CD1c-positive myeloid dendritic cell (primary cell): Measurements from ENCODE around the gene TP53BP2.
"Not testable (repeated sequence)": the region's sequence is repeated elsewhere in the genome, so short reads cannot be mapped to it uniquely, and the experiment has no call there.

Source experiments
- DNase-seq: peaks from one replicate; pipeline ENCODE4 v3.0.0-alpha.2; 2016; ENCODE audit errors: extremely low spot score

TP53BP2 gene

DNA sequence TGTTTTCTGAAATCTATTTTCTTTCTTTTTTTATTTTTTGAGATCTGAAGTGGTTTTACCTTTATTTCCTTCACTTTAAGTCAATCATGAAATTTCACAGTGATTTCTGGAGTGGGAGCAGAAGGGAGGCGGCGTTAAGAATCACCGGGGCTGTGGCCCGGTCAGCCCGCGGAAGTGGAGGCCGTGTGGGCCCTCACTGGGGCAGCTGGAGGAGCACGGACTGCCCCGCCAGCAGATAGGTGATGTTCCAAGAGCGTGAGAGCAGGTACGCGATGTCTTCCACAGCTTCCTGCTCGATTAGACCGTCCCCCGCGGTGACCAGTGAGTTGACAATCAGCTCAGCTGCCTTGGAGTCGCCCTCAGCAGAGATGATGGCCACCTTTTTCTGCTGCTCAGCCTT lies 10.6 kb upstream of the TP53BP2 start:
- no peak for DNase-seq

DNA sequence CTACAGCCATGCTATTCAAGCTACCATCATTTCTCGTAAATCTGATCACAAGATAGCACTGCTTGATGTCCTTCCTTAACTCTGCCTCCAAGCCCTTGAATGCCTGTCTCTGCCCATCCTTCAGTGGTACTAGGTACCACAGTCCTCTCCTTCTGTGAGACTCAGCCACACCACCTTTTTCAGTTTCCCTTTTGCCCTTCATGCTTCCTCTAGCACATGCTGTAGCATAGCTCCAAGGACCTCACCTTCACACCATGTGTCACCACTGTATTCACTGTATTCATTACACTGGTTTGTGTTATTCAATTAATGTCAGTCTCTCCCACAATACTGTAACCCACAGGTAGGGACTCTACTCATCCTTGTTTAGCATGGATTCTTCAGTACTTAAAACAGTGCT lies 8.0 kb upstream of the TP53BP2 start:
- DNase-seq: no peak

DNA sequence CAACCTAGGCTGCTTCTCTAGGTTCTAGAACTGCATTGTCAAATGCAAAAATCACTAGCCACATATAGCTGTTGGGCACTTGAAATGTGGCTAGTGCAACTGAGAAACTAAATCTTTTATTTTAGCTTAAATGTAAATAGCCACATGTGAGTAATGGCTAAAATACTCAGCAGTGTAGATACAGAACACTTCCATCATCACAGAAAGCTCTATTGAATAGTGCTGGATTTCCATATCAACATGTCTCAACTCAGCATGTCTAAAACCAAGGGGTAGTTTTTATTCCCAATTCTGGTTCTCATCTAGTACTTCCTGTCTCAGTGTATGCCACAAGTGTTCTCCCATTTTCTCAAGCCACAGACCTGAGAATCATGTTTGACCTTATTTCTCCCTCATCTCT lies 7.5 kb upstream of the TP53BP2 start:
- no peak for DNase-seq

DNA sequence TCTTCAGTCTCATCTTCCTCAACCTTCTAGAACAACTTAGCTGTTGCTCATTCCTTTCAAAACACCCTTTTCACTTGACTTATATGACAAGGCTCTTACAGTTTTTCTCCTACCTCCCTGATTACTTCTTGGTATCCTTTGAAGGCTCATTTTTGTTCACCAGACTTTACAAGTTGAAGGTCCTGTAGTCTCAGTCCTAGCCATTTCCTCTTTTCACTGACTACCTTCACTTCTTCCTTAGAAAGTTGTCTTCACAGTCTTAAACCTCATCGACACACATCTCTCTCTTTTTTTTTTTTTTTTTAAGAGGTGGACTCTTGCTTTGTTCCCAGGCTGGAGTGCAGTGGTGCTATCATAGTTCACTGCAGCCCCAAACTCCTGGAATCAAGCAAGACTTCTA lies 6.6 kb upstream of the TP53BP2 start:
- no peak for DNase-seq

DNA sequence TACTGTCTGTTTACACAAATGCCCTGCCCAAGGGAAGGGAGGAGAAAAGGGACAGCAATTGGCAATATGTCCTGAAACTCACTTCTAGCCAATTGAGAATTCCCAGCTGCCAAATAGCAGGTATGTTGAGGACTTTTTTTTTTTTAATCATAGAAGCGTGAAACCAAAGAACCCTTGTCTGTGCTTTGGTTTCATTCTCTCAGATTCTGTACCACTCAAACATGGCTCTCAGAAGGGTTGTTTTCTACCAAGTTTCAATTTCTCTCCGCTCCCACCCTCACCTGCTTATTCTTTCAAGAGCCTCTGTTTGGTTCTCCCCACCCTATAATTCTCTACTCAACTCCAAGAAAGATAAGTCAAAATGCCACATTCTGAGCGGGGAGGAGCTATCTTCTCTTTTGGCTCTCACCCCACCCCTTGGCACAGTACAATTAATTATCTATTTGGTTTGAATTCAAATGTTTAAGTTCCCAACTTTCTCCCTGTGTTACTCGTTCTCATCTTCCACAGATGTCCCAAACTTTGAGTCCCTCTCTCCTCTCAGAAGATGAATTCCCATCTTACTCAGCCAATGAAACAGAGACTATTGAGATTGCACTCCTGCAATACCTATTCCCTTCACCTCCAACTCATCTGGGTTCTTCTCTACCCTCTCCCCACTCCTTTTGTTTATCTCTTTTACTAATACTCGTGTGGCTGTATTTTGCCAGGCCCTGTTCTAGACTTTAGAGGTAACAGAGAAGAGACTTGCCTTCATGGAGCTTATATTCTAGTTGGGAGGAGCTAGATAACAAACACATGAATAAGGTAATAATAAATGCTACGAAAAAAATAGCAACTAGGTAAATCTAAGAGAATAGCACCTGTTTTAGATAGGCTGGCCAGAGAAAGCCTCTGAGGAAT lies 3.9 kb upstream of the TP53BP2 start:
- DNase-seq: no peak

DNA sequence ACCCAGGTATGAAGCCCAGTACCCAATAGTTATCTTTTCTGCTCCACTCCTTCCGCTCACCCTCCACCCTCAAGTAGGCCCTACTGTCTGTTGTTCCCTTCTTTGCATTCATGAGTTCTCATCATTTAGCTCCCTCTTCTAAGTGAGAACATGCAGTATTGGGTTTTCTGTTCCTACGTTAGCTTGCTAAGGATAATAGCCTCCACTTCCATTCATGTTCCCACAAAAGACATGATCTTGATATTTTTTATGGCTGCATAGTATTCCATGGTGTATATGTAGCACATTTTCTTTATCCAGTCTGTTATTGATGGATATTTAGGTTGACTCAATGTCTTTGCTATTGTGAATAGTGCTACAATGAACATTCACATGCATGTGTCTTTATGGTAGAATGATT lies 2.8 kb upstream of the TP53BP2 start:
- DNase-seq: no peak

DNA sequence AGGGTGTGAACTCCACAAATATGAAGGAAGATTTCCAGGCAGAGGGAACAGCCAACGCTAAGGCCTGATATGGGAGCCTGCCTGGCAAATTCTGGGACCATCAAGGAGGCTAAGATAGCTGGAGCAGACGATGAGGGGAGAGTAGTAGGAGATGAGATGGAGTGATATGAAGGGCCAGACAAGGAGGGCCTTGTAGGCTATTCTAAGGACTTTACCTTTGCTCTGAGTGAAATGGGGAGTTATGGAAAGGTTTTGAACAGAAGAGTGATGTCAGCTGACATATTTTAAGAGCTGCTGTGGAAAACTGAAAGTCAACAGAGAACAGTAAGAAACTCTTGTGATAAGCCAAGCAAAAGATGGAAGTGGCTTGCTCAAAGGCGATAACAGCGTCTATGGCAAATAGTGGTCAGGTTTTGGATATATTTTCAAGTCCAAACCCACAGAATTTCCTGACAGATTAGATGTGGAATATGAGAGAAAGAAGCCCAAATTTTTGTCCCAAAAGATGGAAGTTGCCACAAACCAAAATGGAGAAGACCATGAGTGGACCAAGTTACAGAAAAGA lies 2.1 kb upstream of the TP53BP2 start:
- no peak for DNase-seq

DNA sequence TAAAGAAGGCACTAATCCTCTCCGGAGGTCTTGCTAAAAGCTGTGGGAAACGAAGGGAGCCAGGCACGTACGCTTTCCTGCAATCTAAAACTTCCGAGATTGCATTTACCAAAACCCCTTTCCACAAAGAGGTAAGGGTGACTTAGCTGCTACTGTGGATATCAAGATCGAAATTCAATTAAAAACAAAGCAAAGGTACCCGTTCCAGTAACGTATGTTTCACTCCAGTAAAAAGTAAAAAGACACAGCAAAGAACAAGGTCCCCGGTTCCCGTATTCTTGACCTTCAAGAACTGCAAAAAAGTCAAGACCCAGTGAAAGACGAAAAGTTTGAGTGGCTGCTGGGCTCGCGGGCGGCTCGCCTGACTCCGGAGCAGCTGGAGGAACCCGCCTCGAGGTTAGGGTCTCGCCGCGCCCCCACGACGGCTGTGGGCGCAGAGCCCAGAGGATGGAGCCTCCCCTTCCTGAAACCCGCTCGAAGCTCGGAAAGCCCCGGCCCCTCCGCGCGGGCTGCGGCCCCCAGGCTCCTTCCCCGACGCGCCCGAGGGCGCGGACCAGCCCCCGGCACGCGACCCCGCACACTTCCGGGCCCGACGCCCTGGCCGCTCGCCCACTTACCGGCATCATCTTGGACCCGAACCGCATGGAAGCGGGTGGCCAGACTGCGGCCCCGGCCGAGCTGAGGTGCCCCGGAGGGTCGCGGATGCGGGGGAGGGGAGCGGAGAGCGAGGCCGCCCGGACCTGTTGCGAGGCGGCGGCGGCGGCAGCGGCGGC lies 524 bp downstream of the TP53BP2 start:
- DNase-seq: peak; percentile 90

DNA sequence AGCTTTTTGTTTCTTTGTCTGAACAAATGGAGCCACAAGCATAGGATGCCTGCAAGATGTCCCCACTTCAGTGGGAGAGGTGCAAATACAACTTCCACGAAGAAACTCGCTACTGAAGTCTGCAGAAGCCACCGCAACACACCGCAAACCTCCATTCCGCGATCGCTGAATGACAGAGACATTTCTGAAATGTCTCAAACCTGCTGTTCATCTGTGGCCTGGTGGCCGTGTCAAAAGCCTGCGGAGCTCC lies 1.0 kb downstream of the TP53BP2 start:
- peak; percentile 52 for DNase-seq

DNA sequence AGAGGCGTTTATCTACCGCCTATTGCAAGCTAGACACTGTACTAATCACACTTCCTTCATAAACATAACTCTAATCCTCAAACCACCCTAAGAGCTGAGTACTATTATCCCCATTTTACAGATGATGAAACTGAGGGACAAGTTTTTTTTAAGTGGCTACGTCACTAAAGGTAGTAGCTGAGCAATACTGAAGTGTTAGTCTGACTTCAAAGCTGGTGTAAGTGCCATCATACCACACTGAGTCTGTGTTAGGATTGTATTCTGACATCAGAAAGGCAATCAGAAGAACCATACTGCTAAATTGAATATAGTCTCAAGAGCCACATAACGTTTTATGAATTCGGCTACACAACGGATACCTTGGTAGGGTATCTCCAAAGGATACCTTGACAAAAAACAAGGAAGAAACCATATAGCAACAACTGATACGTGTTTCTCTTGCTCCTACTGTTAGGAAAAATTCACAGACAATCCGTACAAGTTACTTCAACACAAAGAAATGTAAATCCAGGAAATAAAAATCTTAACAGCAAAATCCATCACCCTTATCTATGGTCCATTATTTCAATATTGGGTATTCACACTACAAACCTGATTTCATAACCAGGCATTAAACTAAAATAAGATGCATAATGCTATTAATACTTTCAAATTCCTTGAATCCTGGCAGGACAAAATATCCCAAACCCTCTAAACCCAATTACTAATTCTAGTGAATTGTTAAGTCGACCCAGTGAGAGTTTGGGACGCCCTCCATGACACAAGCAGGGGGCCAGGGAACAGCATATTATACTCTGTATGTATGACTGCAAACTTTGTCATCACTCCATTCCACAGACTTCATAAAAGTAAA lies 1.6 kb downstream of the TP53BP2 start:
- peak; percentile 32 for DNase-seq

DNA sequence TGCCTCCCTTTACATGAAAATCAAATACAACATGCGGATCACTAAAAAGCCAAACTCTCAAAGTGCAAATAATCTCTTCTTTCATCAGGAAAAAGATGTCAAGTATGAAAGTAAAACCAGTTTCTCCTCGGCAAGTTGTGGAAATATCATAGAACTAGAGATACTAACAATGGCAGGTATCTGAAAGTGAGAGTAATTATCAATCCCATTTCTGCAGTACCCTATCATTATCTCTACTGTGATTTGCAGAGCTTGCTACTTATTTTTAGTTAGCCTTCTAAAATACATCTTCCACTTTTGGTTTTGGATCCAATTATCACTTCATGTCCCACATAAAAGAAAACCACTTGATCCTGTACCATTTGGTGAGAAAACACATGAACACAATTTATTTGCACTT lies 3.0 kb downstream of the TP53BP2 start:
- no peak for DNase-seq

DNA sequence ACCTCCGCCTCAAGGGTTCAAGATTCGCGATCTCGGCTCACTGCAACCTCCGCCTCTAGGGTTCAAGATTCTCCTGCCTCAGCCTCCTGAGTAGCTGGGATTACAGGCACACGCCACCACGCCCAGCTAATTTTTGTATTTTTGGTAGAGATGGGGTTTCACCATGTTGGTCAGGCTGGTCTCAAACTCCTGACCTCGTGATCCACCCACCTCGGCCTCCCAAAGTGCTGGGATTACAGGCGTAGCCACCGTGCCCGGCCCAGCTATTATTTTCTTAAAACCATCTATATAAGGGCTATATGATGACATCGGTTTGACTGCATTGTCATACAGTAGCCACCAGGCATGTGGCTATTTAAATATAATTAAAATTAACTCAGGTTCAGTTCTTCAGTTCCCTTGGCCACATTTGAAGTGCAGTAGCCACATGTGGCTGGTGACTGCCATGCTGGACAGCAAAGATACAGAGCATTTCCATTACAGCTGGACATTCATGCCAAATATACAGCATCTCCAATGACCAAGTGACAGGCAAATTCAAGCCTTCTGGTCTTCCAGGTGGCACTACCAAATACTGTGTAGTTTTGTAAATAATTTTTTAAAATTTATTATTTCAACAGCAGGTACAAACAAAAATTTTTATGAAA lies 3.6 kb downstream of the TP53BP2 start:
- DNase-seq: not testable (repeated sequence)

DNA sequence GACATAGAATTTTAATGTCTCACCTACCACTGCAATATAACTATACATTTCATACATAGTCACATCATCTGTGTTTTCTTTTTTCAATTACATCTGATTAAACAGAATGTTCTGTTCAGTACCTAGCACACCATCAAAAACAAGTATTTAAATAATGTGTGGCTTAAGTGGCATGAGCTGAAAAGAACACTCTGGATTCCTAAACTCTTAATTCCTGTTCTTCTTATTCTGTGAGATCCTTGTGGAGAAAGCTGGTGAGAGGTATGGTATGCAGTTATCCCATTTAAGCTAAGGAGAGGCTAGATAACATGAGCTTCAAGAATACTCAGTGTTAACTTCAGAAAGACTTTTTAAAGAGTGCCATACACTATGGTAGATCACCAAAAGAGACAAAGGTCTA lies 5.5 kb downstream of the TP53BP2 start:
- no peak for DNase-seq

DNA sequence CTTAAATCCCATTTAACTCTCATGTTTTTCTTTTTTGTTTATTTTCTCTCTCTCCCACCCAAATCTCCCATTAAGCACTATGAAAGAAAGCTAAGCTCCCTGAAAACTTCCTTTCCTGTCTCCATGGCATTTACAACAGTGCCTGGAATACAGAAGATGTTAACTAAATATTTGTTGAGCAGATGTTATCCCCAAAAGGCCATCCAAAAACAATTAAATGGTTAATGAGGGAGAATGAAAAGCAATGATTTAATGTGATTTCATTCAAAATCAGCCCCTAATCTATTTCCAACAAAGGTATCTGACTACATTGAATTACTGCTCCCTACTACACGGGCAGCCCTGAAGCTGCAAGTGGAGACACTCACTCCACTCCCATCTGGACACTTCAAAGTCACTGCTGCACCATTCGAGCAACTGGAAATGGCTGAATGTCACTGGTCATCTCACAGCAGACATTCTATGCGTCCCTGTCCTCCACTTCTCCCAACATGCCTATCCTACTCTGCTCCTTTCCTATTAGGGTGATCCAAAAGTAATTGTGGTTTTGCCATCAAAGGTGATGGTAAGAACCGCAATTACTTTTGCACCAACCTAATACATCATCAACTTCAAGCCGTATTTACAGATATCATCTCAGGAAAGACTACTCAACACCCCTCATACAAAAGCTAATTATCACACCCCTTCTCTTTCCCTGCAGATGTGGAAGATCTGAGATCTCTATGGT lies 7.5 kb downstream of the TP53BP2 start:
- DNase-seq: no peak

DNA sequence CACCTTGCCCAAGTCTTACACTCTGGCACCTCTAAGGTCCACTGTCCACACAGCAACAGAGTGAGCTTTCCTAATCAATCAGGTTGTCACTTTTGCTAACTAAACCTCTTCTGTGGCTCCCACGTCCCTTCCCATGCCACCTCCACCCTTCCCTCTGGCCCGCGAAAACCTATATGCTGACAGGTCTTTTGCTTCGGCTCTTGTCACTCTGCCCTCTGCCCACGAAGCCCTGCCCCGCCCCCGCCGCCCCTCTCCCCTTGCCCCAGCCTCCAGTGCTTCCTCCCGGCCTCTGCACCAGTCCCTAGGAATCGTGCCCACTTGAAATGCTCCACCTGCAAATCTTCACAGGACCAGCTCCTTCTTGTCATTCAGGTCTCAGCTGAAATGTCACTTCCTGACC lies 8.1 kb downstream of the TP53BP2 start:
- DNase-seq: no peak

DNA sequence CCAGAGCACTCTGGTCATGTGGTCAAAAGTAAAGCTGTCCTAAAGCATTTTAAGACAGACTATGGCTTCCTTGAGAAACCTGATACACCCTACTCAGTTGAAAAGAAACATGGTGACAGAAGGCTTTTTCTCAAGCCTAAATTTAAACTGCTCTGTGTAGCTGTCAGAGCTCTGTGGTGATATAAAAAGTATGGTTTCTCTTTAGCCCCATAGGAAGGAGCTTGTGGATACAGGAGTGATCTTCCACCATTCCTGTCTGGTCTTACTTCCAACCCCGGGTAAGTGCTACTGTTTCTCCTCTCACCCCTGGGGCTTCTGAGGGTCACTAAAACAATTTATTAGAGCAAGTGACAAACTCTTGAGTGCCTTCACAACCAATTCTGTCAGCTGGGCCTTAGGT lies 8.5 kb downstream of the TP53BP2 start:
- DNase-seq: no peak

DNA sequence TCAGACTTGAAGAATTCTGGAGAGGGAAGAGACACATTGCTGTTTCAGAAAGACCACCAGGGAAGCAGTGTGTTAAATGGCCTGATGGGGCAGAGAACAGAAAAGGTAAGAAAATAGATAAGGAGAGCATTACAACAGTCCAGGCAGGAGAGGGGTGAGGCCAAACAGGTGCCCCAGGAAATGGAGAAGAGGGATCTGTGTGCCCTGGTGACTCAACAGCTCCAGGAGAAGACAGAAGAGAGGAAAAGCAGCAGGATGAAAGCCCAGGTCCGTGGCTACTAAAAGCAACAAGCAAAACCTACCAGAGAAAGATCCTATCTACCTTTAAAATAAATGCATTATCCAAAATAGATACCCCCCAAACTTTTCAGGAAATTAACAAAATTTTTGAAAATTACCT lies 9.2 kb downstream of the TP53BP2 start:
- DNase-seq: no peak

DNA sequence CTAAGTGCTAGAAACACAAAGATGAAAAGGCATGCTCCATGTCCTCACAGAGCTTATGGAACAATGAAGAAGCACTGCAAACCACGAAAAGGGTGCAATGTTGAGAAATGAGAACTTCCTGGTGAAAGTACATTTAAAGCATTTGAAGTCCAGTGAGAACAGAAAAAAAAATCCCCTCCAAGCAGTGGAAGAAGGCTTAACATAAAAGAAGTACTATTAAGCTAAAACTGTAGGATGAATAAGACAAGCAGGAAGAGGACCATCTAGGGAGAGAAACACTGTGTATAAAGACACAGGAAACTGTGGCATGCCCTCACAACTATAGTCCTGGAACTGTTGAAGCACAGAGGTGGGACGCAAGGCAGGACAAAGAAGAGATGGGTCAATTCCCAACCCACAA lies 10.0 kb downstream of the TP53BP2 start:
- peak; percentile 77 for DNase-seq

DNA sequence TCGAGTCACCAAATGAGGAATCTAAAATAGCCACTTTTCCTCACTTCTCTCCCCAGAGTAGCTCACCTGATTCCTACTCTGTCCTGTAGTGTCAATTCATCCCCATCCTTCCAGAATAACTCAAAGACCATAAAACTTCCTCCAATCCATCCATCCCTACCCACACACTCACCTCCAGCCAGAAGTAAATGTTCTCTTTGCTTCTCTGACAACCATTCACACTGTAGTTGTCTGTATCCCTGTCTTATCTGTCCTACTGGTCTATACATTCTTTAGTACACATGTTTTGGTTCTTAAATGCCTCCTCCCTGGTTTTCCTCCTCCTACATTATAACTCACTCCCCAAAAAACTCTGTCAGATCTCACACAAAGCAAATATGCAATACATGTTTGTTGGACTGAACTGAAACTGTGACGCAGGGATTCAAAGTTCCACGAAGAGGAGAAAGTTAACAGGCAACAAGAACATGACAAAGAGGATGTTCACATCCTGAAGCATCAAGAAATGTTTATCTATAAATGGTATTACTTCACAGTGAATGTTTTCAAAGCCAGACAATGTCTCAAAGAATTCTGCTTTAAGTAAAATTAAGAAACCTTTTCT lies 11.0 kb downstream of the TP53BP2 start:
- DNase-seq: peak; percentile 87

DNA sequence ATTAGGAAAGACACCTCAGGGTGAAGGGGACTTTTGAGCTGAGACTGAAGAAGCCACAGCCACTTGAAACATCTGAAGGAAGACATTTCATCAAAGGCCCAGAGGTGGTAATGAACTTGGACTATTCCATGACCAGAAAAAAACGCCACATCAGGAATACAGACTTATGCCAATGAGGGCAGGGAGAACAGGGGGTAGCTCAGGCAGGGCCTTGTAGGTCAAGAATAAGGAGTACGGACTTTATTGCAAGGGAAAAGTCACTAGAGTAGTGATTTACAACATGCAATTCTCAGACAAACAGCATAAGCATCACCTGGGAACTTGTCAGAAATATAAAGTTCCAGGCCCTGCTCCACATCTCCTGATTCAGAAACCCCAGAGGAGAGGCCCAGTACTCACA lies 11.8 kb downstream of the TP53BP2 start:
- DNase-seq: no peak

DNA sequence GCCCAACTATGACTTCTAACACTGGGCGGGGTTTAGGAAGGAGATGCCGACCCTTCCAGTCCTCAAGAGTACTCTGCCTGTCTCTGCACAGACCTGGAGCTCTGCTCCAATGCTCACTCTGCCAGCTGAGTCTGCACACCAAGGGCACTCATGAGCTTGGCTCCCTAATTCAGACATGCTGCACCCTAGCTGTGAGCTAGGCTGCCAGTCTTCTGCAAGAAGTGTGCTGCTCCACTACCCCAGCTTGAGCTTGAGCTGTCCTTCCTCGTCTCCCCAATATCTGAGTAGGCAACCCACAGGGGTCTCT lies 13.2 kb downstream of the TP53BP2 start:
- no peak for DNase-seq
